Upper lobe of right lung (tissue), 1 donor: ENCODE data around the gene CCDC137. TPM values are rescaled to one million over a fixed set of nuclear protein-coding genes. Genes with fewer than 3 reads are reported as not detected.
A peak's percentile ranks its signal among the peaks of the same experiment; 100 is the strongest.

Experiments
- ATAC-seq: fragments of 200-7000 bp; cut with Tn5 transposase; one replicate; pipeline ENCODE4 v1.9.1; 2020; ENCODE audit warnings: mild to moderate bottlenecking, moderate library complexity
- DNase-seq: peaks from one replicate; pipeline ENCODE4 v3.0.0-alpha.2; 2020
- H3K27ac ChIP-seq: fragments of 200-600 bp; one replicate; pipeline ENCODE4 v1.8.0; 2022
- H3K27me3 ChIP-seq: fragments of 200-600 bp; one replicate; pipeline ENCODE4 v1.8.0; 2022; ENCODE audit warnings: mild to moderate bottlenecking
- H3K36me3 ChIP-seq: fragments of 200-600 bp; one replicate; pipeline ENCODE4 v1.8.0; 2022
- H3K4me1 ChIP-seq: fragments of 200-600 bp; one replicate; pipeline ENCODE4 v1.8.0; 2022
- H3K4me3 ChIP-seq: fragments of 200-600 bp; one replicate; pipeline ENCODE4 v1.8.0; 2022; ENCODE audit warnings: mild to moderate bottlenecking
- H3K9me3 ChIP-seq: fragments of 200-600 bp; one replicate; pipeline ENCODE4 v1.8.0; 2022
- CTCF ChIP-seq: fragments of 200-600 bp; IDR thresholded peaks from one replicate; pipeline ENCODE4 v1.8.0; 2022; ENCODE audit warnings: antibody characterized with exemption
- intact Hi-C: fragments of 100-400 bp; cut with DNase I; formaldehyde crosslinking; loops from one replicate; pipeline ENCODE4 v1.11.0; 2022
- total RNA-seq: library from RNA; stranded (reverse); fragmentation: NEBNext Ultra II Directional; extraction: Animal tissue kit (Norgen Biotek cat#: 25700); gene quantifications from one replicate; pipeline ENCODE4 v1.2.1, GENCODE V29; 2021
- donor health status: DM: no; HTN: yes; CAD: no; lungs with severe emphysema.

Gene CCDC137
- total RNA-seq, 1 donor from 2014 or later: 13.7 TPM

- Histone ChIP-seq H3K4me1 (peaks cover 1% of the 10 kb centered on the region), H3K27ac (no peak overlapping the region), H3K27me3 (no peaks in the 10 kb centered on the region), H3K9me3 (no peaks in the 10 kb centered on the region), H3K36me3 (peaks cover 93% of the 10 kb centered on the region), H3K4me3 (no peak overlapping the region)
- intact Hi-C loops: no loop called here
- ATAC-seq (no peak), DNase-seq (no peak)
- no peak for TF ChIP-seq CTCF
Observed at GRCh38 chr17:81695801-81696200, 29.3 kb downstream of the CCDC137 start.

DNA sequence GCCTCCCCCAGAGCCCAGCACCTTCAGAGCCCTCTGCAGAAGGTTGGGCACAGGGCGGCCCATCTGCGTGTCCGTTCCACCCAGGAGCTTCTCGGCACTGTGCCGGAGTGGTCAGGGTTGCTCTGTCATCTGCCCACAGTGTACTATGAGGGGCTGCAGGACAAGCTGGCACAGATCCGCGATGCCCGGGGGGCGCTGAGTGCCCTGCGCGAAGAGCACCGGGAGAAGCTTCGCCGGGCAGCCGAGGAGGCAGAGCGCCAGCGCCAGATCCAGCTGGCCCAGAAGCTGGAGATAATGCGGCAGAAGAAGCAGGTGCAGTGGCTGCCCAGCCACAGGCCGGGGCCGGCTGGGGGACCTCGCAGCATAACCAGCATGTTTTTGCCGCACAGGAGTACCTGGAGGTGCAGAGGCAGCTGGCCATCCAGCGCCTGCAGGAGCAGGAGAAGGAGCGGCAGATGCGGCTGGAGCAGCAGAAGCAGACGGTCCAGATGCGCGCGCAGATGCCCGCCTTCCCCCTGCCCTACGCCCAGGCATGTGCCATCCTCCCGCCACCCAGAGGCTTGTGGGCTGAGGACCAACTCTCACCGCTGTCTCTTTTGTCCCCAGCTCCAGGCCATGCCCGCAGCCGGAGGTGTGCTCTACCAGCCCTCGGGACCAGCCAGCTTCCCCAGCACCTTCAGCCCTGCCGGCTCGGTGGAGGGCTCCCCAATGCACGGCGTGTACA, 29.8 kb downstream of the CCDC137 start:
- Histone ChIP-seq H3K4me1 (peaks cover 7% of the 10 kb centered on the region), H3K36me3 (peaks cover 93% of the 10 kb centered on the region)
- no peak for TF ChIP-seq CTCF

DNA sequence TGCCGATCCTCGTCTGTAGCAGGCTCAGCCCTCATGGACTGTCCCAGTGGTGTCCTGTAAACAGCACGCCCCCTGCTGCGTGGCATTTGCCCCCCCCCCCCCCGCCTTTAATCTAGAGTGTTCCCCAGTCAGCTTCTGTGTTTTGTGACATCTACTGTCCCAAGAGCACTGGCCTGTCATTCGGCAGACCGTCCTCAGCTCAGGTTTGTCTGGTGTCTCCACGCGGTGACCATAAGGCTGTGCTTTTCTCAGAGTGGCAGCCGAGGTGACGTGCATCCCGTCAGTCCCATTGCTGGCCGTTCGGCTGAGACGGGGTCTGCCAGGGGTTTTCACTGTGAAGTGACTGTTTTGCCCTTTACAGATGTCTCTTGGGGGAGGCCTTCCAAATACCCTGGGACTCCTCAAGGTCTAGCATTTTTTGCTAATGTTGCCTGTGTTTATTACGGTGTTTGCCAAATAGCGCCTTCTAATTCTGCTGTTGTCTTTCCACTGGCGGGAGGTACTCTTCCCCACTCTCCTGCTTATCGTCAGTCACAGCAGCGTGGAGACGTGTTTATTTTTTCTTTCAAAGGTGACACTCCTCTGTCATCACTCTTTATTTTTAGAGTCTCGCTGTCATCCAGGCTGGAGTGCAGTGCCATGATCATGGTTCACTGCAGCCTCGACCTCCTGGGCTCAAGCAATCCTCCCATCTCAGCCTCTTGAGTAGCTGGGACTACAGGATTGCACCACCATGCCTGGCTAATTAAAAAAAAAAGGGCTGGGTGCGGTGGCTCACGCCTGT, 30.9 kb downstream of the CCDC137 start:
- H3K36me3 ChIP-seq: peaks cover 85% of the 10 kb centered on the region
- no peak overlapping the region for H3K27ac ChIP-seq
- peaks cover 18% of the 10 kb centered on the region for H3K4me1 ChIP-seq
- DNase-seq (no peak), ATAC-seq (no peak)
- no peak for TF ChIP-seq CTCF
- no peaks in the 10 kb centered on the region for H3K27me3 ChIP-seq
- H3K4me3 ChIP-seq: no peak overlapping the region
- intact Hi-C loops: no loop called here
- H3K9me3 ChIP-seq: no peaks in the 10 kb centered on the region

More for the DNA sequence above, 29.8 kb downstream of the CCDC137 start:
- Histone ChIP-seq H3K27me3 (no peaks in the 10 kb centered on the region), H3K27ac (no peak overlapping the region), H3K9me3 (no peaks in the 10 kb centered on the region), H3K4me3 (no peak overlapping the region)
- no peak for DNase-seq
- intact Hi-C loops: no loop called here
- ATAC-seq: no peak

DNA sequence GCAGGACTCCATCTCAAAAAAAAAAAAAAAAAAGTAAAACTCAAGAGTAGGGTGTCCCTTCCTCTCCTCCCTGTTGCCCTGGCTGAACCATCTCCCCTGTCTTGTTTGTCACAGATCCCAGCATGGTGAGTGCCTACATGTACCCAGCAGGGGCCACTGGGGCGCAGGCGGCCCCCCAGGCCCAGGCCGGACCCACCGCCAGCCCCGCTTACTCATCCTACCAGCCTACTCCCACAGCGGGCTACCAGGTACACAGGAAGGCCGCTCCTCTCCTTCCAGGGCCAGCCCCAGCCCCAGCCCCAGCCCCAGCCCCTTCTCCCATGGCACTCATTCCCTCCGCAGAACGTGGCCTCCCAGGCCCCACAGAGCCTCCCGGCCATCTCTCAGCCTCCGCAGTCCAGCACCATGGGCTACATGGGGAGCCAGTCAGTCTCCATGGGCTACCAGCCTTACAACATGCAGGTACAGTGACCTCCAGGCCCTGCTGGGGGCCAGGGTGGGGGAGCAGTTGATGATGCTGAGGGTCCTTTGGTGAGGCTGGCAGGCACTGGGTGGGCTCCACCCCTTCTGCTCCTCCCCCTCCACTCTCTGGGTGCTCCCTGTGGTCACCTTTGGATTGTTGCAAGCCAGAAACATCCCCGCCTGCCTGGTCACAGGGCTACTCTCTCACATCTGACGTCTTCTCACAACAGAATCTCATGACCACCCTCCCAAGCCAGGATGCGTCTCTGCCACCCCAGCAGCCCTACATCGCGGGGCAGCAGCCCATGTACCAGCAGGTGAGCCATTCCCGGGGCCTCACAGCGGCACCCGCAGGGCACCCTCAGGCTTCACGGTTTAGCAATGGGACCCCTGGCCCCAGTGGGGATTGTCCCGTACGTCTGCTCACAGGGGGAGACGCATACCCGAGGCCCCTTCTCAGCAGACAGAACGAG, 34.1 kb downstream of the CCDC137 start:
- H3K36me3 ChIP-seq: peaks cover 65% of the 10 kb centered on the region
- H3K4me1 ChIP-seq: peaks cover 30% of the 10 kb centered on the region

More for the DNA sequence above, 34.1 kb downstream of the CCDC137 start:
- no peak for TF ChIP-seq CTCF
- ATAC-seq (no peak), DNase-seq (peak; percentile 65)
- no peak overlapping the region for H3K4me3 ChIP-seq
- no peak overlapping the region for H3K27ac ChIP-seq
- intact Hi-C loops: no loop called here
- no peaks in the 10 kb centered on the region for H3K9me3 ChIP-seq
- no peaks in the 10 kb centered on the region for H3K27me3 ChIP-seq
